HG02840 (cell line): ENCODE results near the gene SSU72.

Experiments used
- ATAC-seq: cut with Tn5 transposase; IDR thresholded peaks from one replicate; pipeline ENCODE4 v1.9.1; 2021; ENCODE audit warnings: mild to moderate bottlenecking, moderate library complexity, moderate number of reproducible peaks; ENCODE audit not compliant: unreplicated experiment, low FRiP score

The SSU72 gene

GRCh38 chr1:1545946-1546737 lies 28.5 kb downstream of the SSU72 start:
- no peak for ATAC-seq

- no peak for ATAC-seq
These were observed 30.1 kb downstream of the SSU72 start for GRCh38 chr1:1544544-1544943.

- no peak for ATAC-seq
These were observed 31.0 kb downstream of the SSU72 start for GRCh38 chr1:1543706-1544099.

GRCh38 chr1:1542766-1543705 lies 31.6 kb downstream of the SSU72 start:
- ATAC-seq = no peak

GRCh38 chr1:1541956-1542765 lies 32.5 kb downstream of the SSU72 start:
- ATAC-seq = no peak

- ATAC-seq = no peak
These were observed 33.6 kb downstream of the SSU72 start for GRCh38 chr1:1540818-1541628.

- no peak for ATAC-seq
These were observed 34.4 kb downstream of the SSU72 start, which contains the start of gene TMEM240 for GRCh38 chr1:1540090-1540817. Gene TMEM240 (minus strand): TSS chr1:1540624. CDS start chr1:1540346, 278 bp downstream.

- ATAC-seq = no peak
These were observed 35.2 kb downstream of the SSU72 start for GRCh38 chr1:1539310-1540089.

- no peak for ATAC-seq
These were observed 35.7 kb downstream of the SSU72 start for GRCh38 chr1:1538989-1539309.

GRCh38 chr1:1538334-1538733 lies 36.3 kb downstream of the SSU72 start:
- ATAC-seq = no peak

- no peak for ATAC-seq
These were observed 36.9 kb downstream of the SSU72 start for GRCh38 chr1:1537626-1538250.

- ATAC-seq = no peak
These were observed 37.6 kb downstream of the SSU72 start for GRCh38 chr1:1536938-1537546.

GRCh38 chr1:1536019-1536937 lies 38.4 kb downstream of the SSU72 start:
- ATAC-seq = no peak

- no peak for ATAC-seq
These were observed 39.3 kb downstream of the SSU72 start for GRCh38 chr1:1535201-1536018.

- no peak for ATAC-seq
These were observed 40.1 kb downstream of the SSU72 start for GRCh38 chr1:1534401-1535154.
